SK-N-SH (cell line): ENCODE data around the gene OBSCN.
A peak's percentile ranks its signal among the peaks of the same experiment; 100 is the strongest.

Experiments
- EP300 ChIP-seq, 2 experiments: IDR thresholded peaks; 2 replicates each; pipeline versions ENCODE4 v1.4.0 to v1.6.1; 2012; ENCODE audit warnings: borderline replicate concordance in 1 of 2, low read depth in 1 of 2, low read length in 1 of 2
- GABPA ChIP-seq: IDR thresholded peaks from 2 replicates; pipeline ENCODE4 v1.4.0; 2012; ENCODE audit warnings: low read depth, mild to moderate bottlenecking
- IRF3 ChIP-seq: fragments of 150-350 bp; IDR thresholded peaks from 2 replicates; pipeline ENCODE4 v1.6.1; 2016; ENCODE audit warnings: mild to moderate bottlenecking, low read depth, low read length
- NRF1 ChIP-seq: IDR thresholded peaks from 2 replicates; pipeline ENCODE4 v1.6.1; 2012; ENCODE audit warnings: low read depth, mild to moderate bottlenecking, low read length
- RAD21 ChIP-seq: IDR thresholded peaks from 2 replicates; pipeline ENCODE4 v1.6.1; 2012; ENCODE audit warnings: mild to moderate bottlenecking, low read length
- TF ChIP-seq, protein P1 (sequence below): fragments of 200-600 bp; sonication (generic); IDR thresholded peaks from 2 replicates; pipeline ENCODE4 v1.6.1; 2017; ENCODE audit warnings: antibody characterized with exemption, mild to moderate bottlenecking, moderate library complexity
- TF ChIP-seq, protein P2 (sequence below): IDR thresholded peaks from 2 replicates; pipeline ENCODE4; 2012

- TF ChIP-seq, protein P1, sequence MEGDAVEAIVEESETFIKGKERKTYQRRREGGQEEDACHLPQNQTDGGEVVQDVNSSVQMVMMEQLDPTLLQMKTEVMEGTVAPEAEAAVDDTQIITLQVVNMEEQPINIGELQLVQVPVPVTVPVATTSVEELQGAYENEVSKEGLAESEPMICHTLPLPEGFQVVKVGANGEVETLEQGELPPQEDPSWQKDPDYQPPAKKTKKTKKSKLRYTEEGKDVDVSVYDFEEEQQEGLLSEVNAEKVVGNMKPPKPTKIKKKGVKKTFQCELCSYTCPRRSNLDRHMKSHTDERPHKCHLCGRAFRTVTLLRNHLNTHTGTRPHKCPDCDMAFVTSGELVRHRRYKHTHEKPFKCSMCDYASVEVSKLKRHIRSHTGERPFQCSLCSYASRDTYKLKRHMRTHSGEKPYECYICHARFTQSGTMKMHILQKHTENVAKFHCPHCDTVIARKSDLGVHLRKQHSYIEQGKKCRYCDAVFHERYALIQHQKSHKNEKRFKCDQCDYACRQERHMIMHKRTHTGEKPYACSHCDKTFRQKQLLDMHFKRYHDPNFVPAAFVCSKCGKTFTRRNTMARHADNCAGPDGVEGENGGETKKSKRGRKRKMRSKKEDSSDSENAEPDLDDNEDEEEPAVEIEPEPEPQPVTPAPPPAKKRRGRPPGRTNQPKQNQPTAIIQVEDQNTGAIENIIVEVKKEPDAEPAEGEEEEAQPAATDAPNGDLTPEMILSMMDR: peak; percentile 26
- TF ChIP-seq NRF1 (no peak), EP300 (IDR thresholded peaks at IDR 0.05; ENCODE audit: borderline replicate concordance in 1 of 2, low read depth in 1 of 2, low read length in 1 of 2) (no peak), RAD21 (peak; percentile 51), GABPA (no peak), IRF3 (no peak)
- TF ChIP-seq, protein P2, sequence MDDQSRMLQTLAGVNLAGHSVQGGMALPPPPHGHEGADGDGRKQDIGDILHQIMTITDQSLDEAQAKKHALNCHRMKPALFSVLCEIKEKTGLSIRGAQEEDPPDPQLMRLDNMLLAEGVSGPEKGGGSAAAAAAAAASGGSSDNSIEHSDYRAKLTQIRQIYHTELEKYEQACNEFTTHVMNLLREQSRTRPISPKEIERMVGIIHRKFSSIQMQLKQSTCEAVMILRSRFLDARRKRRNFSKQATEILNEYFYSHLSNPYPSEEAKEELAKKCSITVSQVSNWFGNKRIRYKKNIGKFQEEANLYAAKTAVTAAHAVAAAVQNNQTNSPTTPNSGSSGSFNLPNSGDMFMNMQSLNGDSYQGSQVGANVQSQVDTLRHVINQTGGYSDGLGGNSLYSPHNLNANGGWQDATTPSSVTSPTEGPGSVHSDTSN: no peak
Measured at GRCh38 chr1:228340686-228341449, 133.0 kb downstream of the OBSCN start.
